Right forelimb (tissue), 1 donor: ENCODE results near the gene RNASE12.
"Not testable (repeated sequence)": the region's sequence is repeated elsewhere in the genome, so short reads cannot be mapped to it uniquely, and the experiment has no call there.

Experiments
- DNase-seq: peaks from one replicate; pipeline ENCODE4 v3.0.0-alpha.2; 2018

Gene RNASE12, protein sequence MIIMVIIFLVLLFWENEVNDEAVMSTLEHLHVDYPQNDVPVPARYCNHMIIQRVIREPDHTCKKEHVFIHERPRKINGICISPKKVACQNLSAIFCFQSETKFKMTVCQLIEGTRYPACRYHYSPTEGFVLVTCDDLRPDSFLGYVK

GRCh38 chr14:20591235-20591634 lies at the start of gene RNASE12:
Gene RNASE12 (minus strand): TSS chr14:20591376. CDS start chr14:20590723, 653 bp downstream.
- no peak for DNase-seq

- DNase-seq: no peak
Observed at GRCh38 chr14:20632831-20633691, 41.9 kb upstream of the RNASE12 start.

- no peak for DNase-seq
Observed at GRCh38 chr14:20632448-20632830, 41.3 kb upstream of the RNASE12 start.

DNA sequence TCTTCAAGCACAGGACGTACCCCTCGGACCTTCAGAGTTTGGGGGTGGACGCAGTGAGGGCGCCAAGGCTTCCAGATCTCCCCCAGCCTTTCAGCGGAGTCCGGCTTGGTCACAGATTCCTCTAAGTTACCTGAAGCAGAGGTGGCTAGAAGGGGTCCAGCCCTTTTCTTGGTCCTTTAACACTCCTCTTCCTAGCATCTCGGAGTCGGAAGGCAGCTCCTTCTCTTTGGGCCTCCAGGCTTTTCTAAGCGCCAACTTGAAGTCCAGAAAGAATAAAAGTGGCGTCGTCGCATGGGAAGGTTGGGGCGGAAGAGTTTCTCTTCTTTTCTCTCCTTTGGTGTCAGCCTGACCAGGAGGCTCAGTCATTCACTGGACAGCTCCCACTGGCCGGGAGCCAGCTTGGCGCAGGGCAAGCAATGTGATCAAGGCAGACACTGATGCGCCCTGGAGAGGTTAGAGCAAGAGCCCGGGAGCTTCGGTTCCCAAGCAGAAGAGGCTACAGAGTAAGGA lies 40.8 kb upstream of the RNASE12 start:
- no peak for DNase-seq

DNA sequence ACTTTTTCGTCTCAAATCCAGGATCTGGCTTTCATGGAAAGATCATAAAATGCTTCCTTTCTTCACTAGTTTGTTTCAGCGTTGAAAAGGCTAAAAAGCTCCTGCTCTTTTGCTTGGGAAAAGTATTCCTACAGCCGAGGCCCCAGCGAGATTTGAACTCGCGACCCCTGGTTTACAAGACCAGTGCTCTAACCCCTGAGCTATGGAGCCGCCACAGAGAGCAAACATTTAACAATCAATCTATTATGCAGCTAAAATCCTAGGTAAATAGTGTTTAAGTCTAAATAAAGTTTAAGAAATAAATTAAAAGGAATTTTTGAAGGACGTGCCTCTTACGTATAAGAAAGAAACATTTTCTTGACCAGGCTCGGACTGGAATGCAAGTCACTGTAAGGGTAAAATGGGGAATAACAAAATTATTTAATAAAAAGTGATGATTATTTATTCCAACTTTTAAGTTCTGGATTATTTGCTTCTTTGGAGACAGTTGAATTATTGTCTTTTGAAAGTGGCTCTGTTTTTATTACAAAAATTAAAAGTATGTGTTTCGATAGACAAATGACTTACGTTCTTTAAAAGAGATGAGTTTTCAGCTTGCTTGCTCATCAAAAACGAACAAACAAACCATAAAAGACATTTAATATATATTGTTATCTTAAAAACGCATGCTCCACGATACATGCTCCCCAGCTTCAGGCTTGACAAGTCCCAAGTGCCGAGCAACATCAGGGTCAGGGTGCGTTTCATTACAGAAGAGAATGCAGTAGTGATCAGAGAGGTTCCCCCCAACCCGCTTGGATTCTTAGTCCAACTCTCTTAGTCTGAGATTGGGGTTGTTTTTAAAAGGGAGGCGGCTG lies 40.1 kb upstream of the RNASE12 start:
- DNase-seq: no peak

DNA sequence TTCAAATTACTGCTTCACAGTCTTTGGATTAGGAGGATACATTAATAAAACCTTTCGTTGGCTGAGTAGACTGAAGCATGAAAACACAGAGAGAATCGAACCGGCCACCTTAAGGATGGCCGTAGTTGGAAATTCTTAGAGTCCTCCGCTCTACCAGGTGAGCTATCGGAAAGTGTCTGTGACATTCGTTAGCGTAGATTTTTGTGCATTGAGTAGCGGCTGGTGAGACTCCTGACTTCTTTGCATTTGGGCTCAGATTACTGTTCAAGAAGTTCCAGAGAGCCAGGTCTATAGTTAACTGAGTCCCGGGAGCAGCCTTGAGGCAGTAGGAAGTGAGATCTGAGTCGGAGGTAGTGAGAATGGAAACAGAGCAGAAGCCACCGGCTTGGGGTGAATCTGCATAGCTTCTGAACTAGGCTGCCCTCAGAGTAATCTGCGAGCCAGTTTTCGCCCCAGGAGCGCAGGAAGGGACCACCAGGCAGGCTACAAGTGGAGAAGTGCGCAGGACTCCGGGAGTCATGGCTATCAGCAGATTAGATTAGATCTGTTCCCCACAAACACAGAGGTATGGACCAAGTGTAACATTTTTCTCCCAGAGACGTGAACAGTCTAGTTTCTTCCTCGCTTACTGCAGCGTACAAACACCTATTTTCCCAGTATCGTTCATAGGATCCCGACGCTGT lies 39.3 kb upstream of the RNASE12 start:
- no peak for DNase-seq

GRCh38 chr14:20628063-20628854 lies 37.1 kb upstream of the RNASE12 start:
- no peak for DNase-seq

- DNase-seq: no peak
Observed at GRCh38 chr14:20627346-20628027, 36.3 kb upstream of the RNASE12 start.

- no peak for DNase-seq
Observed at GRCh38 chr14:20626274-20626673, 35.1 kb upstream of the RNASE12 start.

DNA sequence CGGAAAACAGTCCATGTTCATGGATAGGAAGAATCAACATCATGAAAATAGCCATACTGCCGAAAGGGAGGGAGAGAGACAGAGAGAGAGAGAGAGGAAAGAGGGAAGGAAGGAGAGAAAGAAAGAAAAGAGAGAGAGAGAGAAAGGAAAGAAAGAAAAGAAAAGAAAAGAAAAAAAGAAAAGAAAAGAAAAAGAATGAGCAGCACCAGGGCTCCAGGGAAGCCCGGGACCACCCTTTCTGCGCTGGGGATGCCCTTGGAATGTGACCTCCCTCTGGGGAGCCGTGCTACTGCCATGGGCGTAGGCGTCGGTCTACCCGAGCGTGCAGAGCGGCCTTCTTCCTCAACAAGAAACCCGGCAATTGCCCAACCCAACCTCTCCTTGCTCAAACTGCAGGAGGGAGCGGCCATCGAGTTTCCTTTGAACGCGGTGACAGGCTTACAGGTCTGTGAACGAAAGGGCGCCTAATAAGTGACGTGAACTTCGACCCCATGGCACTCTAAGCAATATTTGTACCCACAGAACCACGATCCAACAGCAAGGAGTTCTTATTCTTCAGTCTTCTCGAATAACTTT lies 33.4 kb upstream of the RNASE12 start:
- no peak for DNase-seq

GRCh38 chr14:20623798-20624197 lies 32.6 kb upstream of the RNASE12 start:
- DNase-seq: no peak

- DNase-seq: no peak
Observed at GRCh38 chr14:20622816-20623291, 31.7 kb upstream of the RNASE12 start.

DNA sequence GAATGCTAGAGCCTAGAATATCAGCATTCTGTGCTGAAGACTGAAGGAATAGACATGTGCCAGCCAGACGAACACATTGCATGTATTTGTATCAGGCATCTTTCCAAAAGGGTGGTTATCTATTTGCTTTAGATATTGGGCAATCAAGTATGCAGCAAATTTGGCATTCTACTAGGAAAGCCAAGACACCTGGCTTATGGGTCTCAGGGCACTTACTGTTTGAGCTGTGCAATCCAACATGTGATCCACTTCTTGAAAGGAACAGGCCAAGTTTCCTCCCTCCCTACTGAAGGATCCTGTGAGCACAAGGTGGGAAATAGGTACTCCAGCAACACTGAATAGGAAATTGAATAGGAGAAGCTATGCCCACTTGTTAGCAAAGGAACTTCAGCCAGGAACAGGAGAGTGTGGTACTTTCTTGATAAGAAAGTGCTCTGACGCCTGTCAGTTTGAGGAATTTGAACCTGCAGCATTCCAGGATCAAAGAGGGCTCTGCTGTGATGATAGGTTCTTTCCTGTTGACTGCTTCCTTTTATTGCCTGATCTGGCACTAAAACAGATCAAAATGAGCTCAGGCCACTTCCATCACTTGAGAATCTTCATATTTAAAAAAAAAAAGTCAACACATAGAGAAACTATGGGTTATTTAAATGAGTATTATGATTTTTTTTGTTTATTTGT lies 29.8 kb upstream of the RNASE12 start:
- no peak for DNase-seq

- DNase-seq: not testable (repeated sequence)
Observed at GRCh38 chr14:20619688-20620087, 28.5 kb upstream of the RNASE12 start.

DNA sequence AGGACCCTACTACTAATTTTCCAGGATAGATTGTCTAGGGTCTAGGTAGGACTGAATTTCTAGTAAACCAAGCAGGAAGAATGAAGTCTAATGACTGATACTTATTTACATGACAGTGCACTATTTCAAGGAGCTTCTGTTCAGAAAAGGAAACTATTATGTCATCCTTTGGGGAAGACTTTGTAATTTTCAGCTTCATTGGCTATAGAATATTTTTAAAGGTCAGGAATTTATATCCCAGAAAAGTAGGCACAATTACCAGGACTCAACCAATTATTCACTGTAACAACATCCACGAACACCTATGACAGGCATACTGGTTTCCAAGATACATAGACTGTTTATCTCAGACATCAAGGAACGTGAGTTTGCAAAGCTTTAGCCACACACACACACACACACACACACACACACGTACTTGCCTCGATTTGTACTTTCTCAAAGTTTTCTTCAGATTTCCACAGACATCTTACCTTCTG lies 27.1 kb upstream of the RNASE12 start:
- no peak for DNase-seq

GRCh38 chr14:20617138-20618003 lies 26.2 kb upstream of the RNASE12 start:
- no peak for DNase-seq

DNA sequence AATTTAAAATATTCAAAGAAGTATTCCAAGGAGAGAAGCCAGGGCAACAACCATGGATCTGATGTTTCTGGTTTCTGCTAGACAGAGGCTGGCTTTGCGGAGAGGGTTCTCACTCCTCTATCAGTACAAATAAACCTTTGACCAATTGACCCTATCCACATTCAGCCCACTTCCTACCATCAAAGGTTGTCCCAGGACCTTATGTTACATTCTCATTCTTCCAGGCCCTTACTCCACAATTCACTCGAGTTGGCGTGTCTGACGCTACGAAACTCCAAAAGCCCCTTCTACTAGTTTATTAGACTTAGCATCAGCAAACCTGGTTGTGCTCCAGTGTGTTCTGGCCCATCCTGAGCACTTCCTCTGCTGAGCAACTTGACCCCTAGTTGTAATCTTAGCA lies 24.8 kb upstream of the RNASE12 start:
- DNase-seq: no peak

GRCh38 chr14:20614038-20614840 lies 23.1 kb upstream of the RNASE12 start:
- peak; percentile 66 for DNase-seq
